HUES48 (cell line): ENCODE data around the gene HSD17B2.

Experiments used
- H3K27ac ChIP-seq: one replicate; pipeline ENCODE4 v1.7.0; 2013; ENCODE audit warnings: low read depth, low read length, inconsistent platforms
- H3K27me3 ChIP-seq: 2 replicates; pipeline ENCODE4 v1.6.1; 2013; ENCODE audit warnings: mild to moderate bottlenecking, low read length; ENCODE audit not compliant: control insufficient read depth, insufficient read depth
- H3K36me3 ChIP-seq: 2 replicates; pipeline ENCODE4 v1.6.1; 2013; ENCODE audit warnings: low read length; ENCODE audit not compliant: control insufficient read depth, insufficient read depth
- H3K4me1 ChIP-seq: 2 replicates; pipeline ENCODE4 v1.6.1; 2013; ENCODE audit warnings: mild to moderate bottlenecking, low read length; ENCODE audit not compliant: control insufficient read depth, insufficient read depth
- H3K4me3 ChIP-seq: 2 replicates; pipeline ENCODE4 v1.5.1; 2013; ENCODE audit warnings: mild to moderate bottlenecking, low read depth, low read length
- H3K9ac ChIP-seq: 2 replicates; pipeline ENCODE4 v1.6.1; 2013; ENCODE audit warnings: mild to moderate bottlenecking, low read depth, low read length, moderate library complexity
- H3K9me3 ChIP-seq: 2 replicates; pipeline ENCODE4 v1.6.1; 2013; ENCODE audit warnings: low read length; ENCODE audit not compliant: control insufficient read depth, insufficient read depth

HSD17B2 gene

GRCh38 chr16:82082097-82082496, 47.0 kb downstream of the HSD17B2 start:
- peaks cover 10% of the 10 kb centered on the region; the same call in 1 of the 2 replicates for H3K9me3 ChIP-seq
- H3K36me3 ChIP-seq = no peaks in the 10 kb centered on the region
- H3K9ac ChIP-seq = no peak overlapping the region
- no peaks in the 10 kb centered on the region for H3K4me1 ChIP-seq
- H3K4me3 ChIP-seq = no peak overlapping the region
- H3K27ac ChIP-seq = no peak overlapping the region
- H3K27me3 ChIP-seq = no peaks in the 10 kb centered on the region

GRCh38 chr16:82082543-82083244, 47.6 kb downstream of the HSD17B2 start:
- Histone ChIP-seq H3K27ac (no peak overlapping the region), H3K4me3 (no peak overlapping the region), H3K9ac (no peak overlapping the region), H3K9me3 (peaks cover 10% of the 10 kb centered on the region; the same call in 1 of the 2 replicates), H3K36me3 (no peaks in the 10 kb centered on the region), H3K4me1 (no peaks in the 10 kb centered on the region), H3K27me3 (no peaks in the 10 kb centered on the region)

- Histone ChIP-seq H3K27me3 (no peaks in the 10 kb centered on the region), H3K4me1 (no peaks in the 10 kb centered on the region), H3K36me3 (no peaks in the 10 kb centered on the region), H3K9me3 (0 out of 2 replicates have a peak, but pooled peaks cover 4% of the 10 kb centered on the region), H3K9ac (no peak overlapping the region), H3K27ac (no peak overlapping the region), H3K4me3 (no peak overlapping the region)
These were observed 48.8 kb downstream of the HSD17B2 start for GRCh38 chr16:82083710-82084353.

GRCh38 chr16:82085011-82085779, 50.1 kb downstream of the HSD17B2 start:
- H3K27me3 ChIP-seq = no peaks in the 10 kb centered on the region
- H3K36me3 ChIP-seq = no peaks in the 10 kb centered on the region
- H3K4me1 ChIP-seq = no peaks in the 10 kb centered on the region
- H3K4me3 ChIP-seq = no peak overlapping the region
- H3K9ac ChIP-seq = no peak overlapping the region
- H3K27ac ChIP-seq = no peak overlapping the region
- no peaks in the 10 kb centered on the region for H3K9me3 ChIP-seq

- H3K4me3 ChIP-seq = no peak overlapping the region
- H3K27me3 ChIP-seq = no peaks in the 10 kb centered on the region
- no peak overlapping the region for H3K9ac ChIP-seq
- no peaks in the 10 kb centered on the region for H3K9me3 ChIP-seq
- H3K36me3 ChIP-seq = no peaks in the 10 kb centered on the region
- H3K27ac ChIP-seq = no peak overlapping the region
- peaks cover 5% of the 10 kb centered on the region; the same call in 1 of the 2 replicates for H3K4me1 ChIP-seq
These were observed 53.4 kb downstream of the HSD17B2 start for GRCh38 chr16:82088483-82088882.

GRCh38 chr16:82091241-82091640, 56.2 kb downstream of the HSD17B2 start:
- no peak overlapping the region for H3K9ac ChIP-seq
- no peaks in the 10 kb centered on the region for H3K36me3 ChIP-seq
- H3K9me3 ChIP-seq = no peaks in the 10 kb centered on the region
- no peak overlapping the region for H3K27ac ChIP-seq
- H3K4me3 ChIP-seq = no peak overlapping the region
- peaks cover 25% of the 10 kb centered on the region for H3K4me1 ChIP-seq
- no peaks in the 10 kb centered on the region for H3K27me3 ChIP-seq

GRCh38 chr16:82092711-82093110, 57.7 kb downstream of the HSD17B2 start:
- Histone ChIP-seq H3K9me3 (no peaks in the 10 kb centered on the region), H3K27me3 (no peaks in the 10 kb centered on the region), H3K36me3 (no peaks in the 10 kb centered on the region), H3K4me3 (no peak overlapping the region), H3K27ac (no peak overlapping the region), H3K9ac (no peak overlapping the region), H3K4me1 (peaks cover 27% of the 10 kb centered on the region)

GRCh38 chr16:82093666-82094300, 58.7 kb downstream of the HSD17B2 start:
- H3K9me3 ChIP-seq = no peaks in the 10 kb centered on the region
- H3K4me3 ChIP-seq = no peak overlapping the region
- peaks cover 27% of the 10 kb centered on the region for H3K4me1 ChIP-seq
- no peak overlapping the region for H3K27ac ChIP-seq
- no peaks in the 10 kb centered on the region for H3K27me3 ChIP-seq
- no peak overlapping the region for H3K9ac ChIP-seq
- H3K36me3 ChIP-seq = no peaks in the 10 kb centered on the region

GRCh38 chr16:82094942-82095540, 60.0 kb downstream of the HSD17B2 start:
- H3K4me1 ChIP-seq = peaks cover 27% of the 10 kb centered on the region
- H3K4me3 ChIP-seq = peak overlapping the region; percentile 8
- H3K27ac ChIP-seq = peak overlapping the region; percentile 76
- H3K27me3 ChIP-seq = no peaks in the 10 kb centered on the region
- no peaks in the 10 kb centered on the region for H3K36me3 ChIP-seq
- no peak overlapping the region for H3K9ac ChIP-seq
- no peaks in the 10 kb centered on the region for H3K9me3 ChIP-seq

GRCh38 chr16:82096641-82097040, 61.6 kb downstream of the HSD17B2 start:
- Histone ChIP-seq H3K27me3 (no peaks in the 10 kb centered on the region), H3K36me3 (no peaks in the 10 kb centered on the region), H3K4me3 (no peak overlapping the region), H3K9ac (no peak overlapping the region), H3K4me1 (peaks cover 22% of the 10 kb centered on the region), H3K27ac (no peak overlapping the region), H3K9me3 (no peaks in the 10 kb centered on the region)
